Vagina (tissue), 2 donors: ENCODE measurements around the gene MXD3. TPM values are rescaled to one million over a fixed set of nuclear protein-coding genes. Genes with fewer than 3 reads are reported as not detected.

ENCODE experiments used
- DNase-seq, 2 donors: peaks; one replicate each; pipeline ENCODE4 v3.0.0-alpha.2; 2017; ENCODE audit errors: extremely low spot score in 2 of 2
- H3K27ac ChIP-seq: fragments of 200-600 bp; sonication (generic); one replicate; pipeline ENCODE4 v1.5.1; 2019
- H3K27me3 ChIP-seq: fragments of 200-600 bp; sonication (generic); one replicate; pipeline ENCODE4 v1.5.1; 2019
- H3K36me3 ChIP-seq, 2 donors: fragments of 200-600 bp; sonication (generic); one replicate each; pipeline ENCODE4 v1.5.1; 2017 to 2019
- H3K4me1 ChIP-seq: fragments of 200-600 bp; sonication (generic); one replicate; pipeline ENCODE4 v1.5.1; 2019
- H3K4me3 ChIP-seq, 2 donors: fragments of 200-600 bp; sonication (generic); 1 replicate in 1 of 2; 2 replicates in 1 of 2; pipeline ENCODE4 v1.5.1; 2016 to 2019
- H3K9me3 ChIP-seq: fragments of 200-600 bp; sonication (generic); one replicate; pipeline ENCODE4 v1.5.1; 2019
- POLR2A ChIP-seq, 2 donors: fragments of 450-650 bp; IDR thresholded peaks; one replicate each; pipeline ENCODE4 v1.6.1; 2017; ENCODE audit warnings: antibody characterized with exemption in 2 of 2, mild to moderate bottlenecking in 2 of 2, moderate library complexity in 2 of 2
- POLR2AphosphoS5 ChIP-seq, 2 donors: sonication (generic); formaldehyde crosslinking; IDR thresholded peaks; one replicate each; pipeline ENCODE4 v1.9.0; 2017; ENCODE audit warnings: antibody characterized with exemption in 2 of 2, mild to moderate bottlenecking in 2 of 2, low read depth in 1 of 2; ENCODE audit not compliant: insufficient read depth in 1 of 2
- intact Hi-C: fragments of 100-400 bp; cut with DNase I; formaldehyde crosslinking; loops from one replicate; pipeline ENCODE4 v1.15.1; 2023
- total RNA-seq: library from RNA; depleted of rRNA; stranded (reverse); fragments of >200 nt; gene quantifications from one replicate; pipeline ENCODE4 v1.2.3, GENCODE V29; 2016
- TF ChIP-seq, protein P1 (sequence below), 3 experiments: fragments of 450-650 bp in 2 of 3; fragments of 200-600 bp in 1 of 3; sonication (generic) in 1 of 3; IDR thresholded peaks; one replicate each; pipeline ENCODE4 v1.5.1; 2017 to 2019; ENCODE audit warnings: antibody characterized with exemption in 3 of 3, mild to moderate bottlenecking in 2 of 3, moderate library complexity in 2 of 3

The MXD3 gene
- total RNA-seq, 1 donor from 2014 or later: 5.4 TPM

DNA sequence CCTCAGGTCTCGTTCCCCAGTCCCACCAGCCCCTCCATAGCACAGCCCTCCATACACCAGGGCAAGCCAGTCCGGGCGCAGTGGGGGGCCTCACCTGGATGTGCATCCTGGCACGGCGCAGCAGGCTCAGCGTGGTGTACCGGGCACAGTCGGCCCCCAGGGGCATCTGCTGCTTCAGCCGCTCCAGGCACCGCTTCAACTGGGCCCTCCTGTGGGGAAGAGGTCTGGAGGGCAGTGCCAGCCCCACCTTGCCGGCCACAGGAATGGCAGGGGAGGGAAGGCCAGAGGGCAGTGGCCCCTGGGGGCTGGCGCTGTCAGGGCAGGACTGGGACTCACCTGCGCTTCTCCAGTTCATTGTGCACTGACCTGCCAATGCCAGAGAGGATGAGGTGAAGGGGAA is 1.4 kb downstream of the MXD3 start:
- no peaks in the 10 kb centered on the region for H3K9me3 ChIP-seq
- no peak overlapping the region for H3K27ac ChIP-seq
- DNase-seq: no peak
- H3K4me3 ChIP-seq: no peak overlapping the region
- intact Hi-C loops: loop anchor here (10.0 kb wide), 1 partner anchor 144 kb away; no protein-coding TSS in a partner anchor
- no peaks in the 10 kb centered on the region for H3K27me3 ChIP-seq
- H3K4me1 ChIP-seq: peaks cover 39% of the 10 kb centered on the region
- TF ChIP-seq, protein P1, sequence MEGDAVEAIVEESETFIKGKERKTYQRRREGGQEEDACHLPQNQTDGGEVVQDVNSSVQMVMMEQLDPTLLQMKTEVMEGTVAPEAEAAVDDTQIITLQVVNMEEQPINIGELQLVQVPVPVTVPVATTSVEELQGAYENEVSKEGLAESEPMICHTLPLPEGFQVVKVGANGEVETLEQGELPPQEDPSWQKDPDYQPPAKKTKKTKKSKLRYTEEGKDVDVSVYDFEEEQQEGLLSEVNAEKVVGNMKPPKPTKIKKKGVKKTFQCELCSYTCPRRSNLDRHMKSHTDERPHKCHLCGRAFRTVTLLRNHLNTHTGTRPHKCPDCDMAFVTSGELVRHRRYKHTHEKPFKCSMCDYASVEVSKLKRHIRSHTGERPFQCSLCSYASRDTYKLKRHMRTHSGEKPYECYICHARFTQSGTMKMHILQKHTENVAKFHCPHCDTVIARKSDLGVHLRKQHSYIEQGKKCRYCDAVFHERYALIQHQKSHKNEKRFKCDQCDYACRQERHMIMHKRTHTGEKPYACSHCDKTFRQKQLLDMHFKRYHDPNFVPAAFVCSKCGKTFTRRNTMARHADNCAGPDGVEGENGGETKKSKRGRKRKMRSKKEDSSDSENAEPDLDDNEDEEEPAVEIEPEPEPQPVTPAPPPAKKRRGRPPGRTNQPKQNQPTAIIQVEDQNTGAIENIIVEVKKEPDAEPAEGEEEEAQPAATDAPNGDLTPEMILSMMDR (IDR thresholded peaks at IDR 0.05): no peak
- no peak for TF ChIP-seq POLR2AphosphoS5 (IDR thresholded peaks at IDR 0.05; ENCODE audit: insufficient read depth in 1 of 2, low read depth in 1 of 2)
- TF ChIP-seq POLR2A (IDR thresholded peaks at IDR 0.05): no peak
- H3K36me3 ChIP-seq: no peaks in the 10 kb centered on the region

DNA sequence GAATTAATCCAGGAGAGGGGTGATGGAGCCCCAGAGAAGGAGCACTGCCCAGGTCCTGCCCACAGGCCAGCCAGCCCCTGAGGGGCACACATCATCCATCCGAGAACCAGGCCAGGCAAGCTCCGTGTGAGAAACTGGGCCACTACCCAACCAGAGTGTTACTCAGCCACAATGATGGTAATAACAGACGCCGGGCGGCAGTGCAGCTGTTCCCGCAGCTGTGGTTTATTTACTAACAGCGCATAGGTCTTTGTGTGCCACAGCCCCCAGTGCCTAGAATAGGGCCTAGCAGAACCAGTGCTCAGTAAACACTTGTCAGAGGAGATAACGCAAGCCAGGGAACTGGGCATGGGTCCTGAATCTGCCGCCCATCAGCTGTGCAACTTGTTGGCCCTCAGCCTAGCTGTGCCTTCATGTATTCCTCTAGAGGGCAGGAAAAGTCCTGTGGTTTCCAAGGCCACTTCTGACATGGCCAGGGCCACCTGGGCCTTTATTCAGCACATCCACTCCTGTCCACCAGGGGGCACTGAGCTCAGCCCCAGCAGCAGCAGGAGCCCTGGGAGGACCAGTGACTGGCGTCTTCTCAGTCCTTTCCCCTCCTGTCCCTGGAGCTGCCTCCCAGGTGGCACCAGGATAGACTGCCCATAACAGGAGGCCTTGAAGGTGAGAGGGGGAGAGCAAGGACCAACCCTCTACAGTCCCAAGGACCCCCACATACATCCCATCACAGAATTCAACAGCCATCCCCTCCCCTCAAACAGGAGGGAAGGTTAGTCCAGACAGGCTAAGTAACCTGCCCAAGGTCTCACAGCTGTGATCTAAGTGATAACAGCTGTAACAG is 2.1 kb downstream of the MXD3 start:
- intact Hi-C loops: loop anchor here (10.0 kb wide), 2 partner anchors 145 to 195 kb away; no protein-coding TSS in a partner anchor
- H3K4me3 ChIP-seq: no peak overlapping the region
- H3K4me1 ChIP-seq: peaks cover 46% of the 10 kb centered on the region
- H3K27ac ChIP-seq: no peak overlapping the region
- no peaks in the 10 kb centered on the region for H3K36me3 ChIP-seq
- DNase-seq: peak in 1 of 2 donors; percentile 86
- TF ChIP-seq POLR2A (IDR thresholded peaks at IDR 0.05): no peak
- TF ChIP-seq, protein P1 (IDR thresholded peaks at IDR 0.05): peak; percentile 34 to 62 (median 44)
- no peaks in the 10 kb centered on the region for H3K9me3 ChIP-seq
- H3K27me3 ChIP-seq: no peaks in the 10 kb centered on the region

DNA sequence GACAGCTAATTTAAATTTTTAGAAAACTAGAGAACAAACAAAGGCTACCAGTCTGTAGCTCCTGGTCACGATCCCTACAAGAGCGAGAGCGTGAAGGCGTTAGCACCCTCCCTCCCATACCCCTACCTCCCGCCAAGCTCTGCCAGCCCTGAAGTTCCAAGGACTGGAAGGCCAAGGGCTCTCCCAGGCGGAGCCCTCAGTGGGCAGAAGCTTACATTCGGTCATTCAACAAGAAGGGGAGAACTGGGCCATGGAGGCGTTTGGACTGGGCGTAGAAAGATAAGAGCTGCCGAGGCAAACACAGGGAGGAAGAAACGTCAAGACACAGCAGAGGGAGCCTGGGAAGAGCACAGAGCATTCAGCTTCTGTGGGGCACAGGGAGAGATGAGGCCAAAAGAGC is 3.0 kb downstream of the MXD3 start:
- Histone ChIP-seq H3K4me1 (peaks cover 53% of the 10 kb centered on the region), H3K27ac (no peak overlapping the region), H3K27me3 (no peaks in the 10 kb centered on the region), H3K4me3 (no peak overlapping the region), H3K36me3 (no peaks in the 10 kb centered on the region), H3K9me3 (no peaks in the 10 kb centered on the region)
- TF ChIP-seq, protein P1 (IDR thresholded peaks at IDR 0.05): no peak
- TF ChIP-seq POLR2A (IDR thresholded peaks at IDR 0.05) (no peak), POLR2AphosphoS5 (IDR thresholded peaks at IDR 0.05; ENCODE audit: insufficient read depth in 1 of 2, low read depth in 1 of 2) (no peak)
- peak in 1 of 2 donors; percentile 71 for DNase-seq
- intact Hi-C loops: loop anchor here (10.0 kb wide), 1 partner anchor 194 kb away; no protein-coding TSS in a partner anchor

DNA sequence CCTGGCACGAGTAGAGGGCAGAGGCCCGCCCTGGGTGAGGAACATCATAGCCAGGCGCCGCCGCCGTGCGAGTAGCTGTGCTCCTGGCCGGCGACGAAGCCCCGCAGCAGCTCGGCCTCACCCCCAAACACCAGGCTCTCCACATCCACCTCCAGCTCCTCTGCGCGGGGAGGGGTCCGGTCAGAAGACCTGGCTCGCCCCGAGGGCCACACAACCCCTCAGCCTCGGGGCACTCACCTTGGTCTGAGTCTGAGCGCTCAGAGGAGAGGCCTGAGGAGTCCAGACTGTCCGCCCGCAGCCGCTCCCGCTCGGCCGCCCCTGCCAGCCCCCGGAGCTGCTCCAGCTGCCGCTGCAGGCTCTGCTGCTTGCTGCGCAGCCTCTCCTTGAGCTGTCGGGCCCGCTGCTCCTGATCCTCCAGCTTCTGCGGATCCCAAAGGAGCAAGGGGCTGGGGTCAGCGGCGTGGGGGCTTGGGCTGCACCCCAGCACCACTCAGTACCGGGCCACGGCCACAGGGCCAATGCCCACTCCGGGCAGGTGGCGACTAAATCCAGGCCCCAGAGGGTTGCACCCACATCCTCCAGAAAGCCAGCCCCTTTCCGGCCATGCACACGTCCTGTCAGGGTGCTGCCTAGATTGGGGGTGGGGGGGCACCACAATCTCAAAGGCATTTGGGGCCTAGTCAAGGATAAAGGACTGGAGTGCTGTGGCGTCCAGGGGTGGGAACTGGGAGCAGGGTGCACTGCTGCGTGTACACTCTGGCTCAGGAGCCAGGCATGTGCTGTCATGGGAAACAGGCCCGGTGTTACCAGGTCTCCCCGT is 3.9 kb downstream of the MXD3 start:
- Histone ChIP-seq H3K27ac (no peak overlapping the region), H3K27me3 (no peaks in the 10 kb centered on the region), H3K9me3 (no peaks in the 10 kb centered on the region), H3K4me3 (no peak overlapping the region), H3K36me3 (no peaks in the 10 kb centered on the region), H3K4me1 (peaks cover 55% of the 10 kb centered on the region)
- DNase-seq: no peak
- TF ChIP-seq POLR2A (IDR thresholded peaks at IDR 0.05) (no peak), POLR2AphosphoS5 (IDR thresholded peaks at IDR 0.05; ENCODE audit: insufficient read depth in 1 of 2, low read depth in 1 of 2) (no peak)
- TF ChIP-seq, protein P1 (IDR thresholded peaks at IDR 0.05): no peak
- intact Hi-C loops: loop anchor here (10.0 kb wide), 1 partner anchor 193 kb away; no protein-coding TSS in a partner anchor
